Stimulated activated CD4-positive, alpha-beta T cell treated with anti-CD3 and anti-CD28 coated beads, Interleukin-1b, Interleukin-23, amount 100 ng/mL, for 24 hours (primary cell): ENCODE results near the gene C10orf71.

Source experiments
- DNase-seq, 4 experiments: peaks; one replicate each; pipeline ENCODE4 v3.0.0-alpha.2; 2020; ENCODE audit warnings: low read depth in 4 of 4, low spot score in 1 of 4

C10orf71 gene

GRCh38 chr10:49313501-49314070, 14.6 kb downstream of the C10orf71 start:
- DNase-seq, result no peak

GRCh38 chr10:49314806-49315205, 15.8 kb downstream of the C10orf71 start:
- DNase-seq, result no peak

GRCh38 chr10:49318028-49318427, 19.1 kb downstream of the C10orf71 start:
- DNase-seq, result no peak

- DNase-seq, result no peak
Observed at GRCh38 chr10:49318755-49319154, 19.8 kb downstream of the C10orf71 start.

- DNase-seq, result no peak
Observed at GRCh38 chr10:49319206-49319605, 20.2 kb downstream of the C10orf71 start.

- no peak for DNase-seq
Observed at GRCh38 chr10:49320191-49320590, 21.2 kb downstream of the C10orf71 start.

- no peak for DNase-seq
Observed at GRCh38 chr10:49321021-49321420, 22.1 kb downstream of the C10orf71 start.

GRCh38 chr10:49322371-49323170, 23.6 kb downstream of the C10orf71 start:
- DNase-seq, result no peak

GRCh38 chr10:49323171-49323895, 24.4 kb downstream of the C10orf71 start:
- no peak for DNase-seq

- no peak for DNase-seq
Observed at GRCh38 chr10:49323896-49324270, 24.9 kb downstream of the C10orf71 start.

- no peak for DNase-seq
Observed at GRCh38 chr10:49324711-49325110, 25.7 kb downstream of the C10orf71 start.

- DNase-seq, result no peak
Observed at GRCh38 chr10:49325131-49325915, 26.4 kb downstream of the C10orf71 start.

- no peak for DNase-seq
Observed at GRCh38 chr10:49325916-49326783, 27.2 kb downstream of the C10orf71 start.

GRCh38 chr10:49327036-49327813, 28.3 kb downstream of the C10orf71 start:
- no peak for DNase-seq

- DNase-seq, result no peak
Observed at GRCh38 chr10:49328401-49329145, 29.6 kb downstream of the C10orf71 start.

GRCh38 chr10:49329146-49329505, 30.2 kb downstream of the C10orf71 start:
- DNase-seq, result no peak

GRCh38 chr10:49330127-49330665, 31.2 kb downstream of the C10orf71 start:
- no peak for DNase-seq

- no peak for DNase-seq
Observed at GRCh38 chr10:49331431-49331830, 32.5 kb downstream of the C10orf71 start.

GRCh38 chr10:49332333-49332732, 33.4 kb downstream of the C10orf71 start:
- DNase-seq, result no peak
